CD14-positive monocyte (primary cell): ENCODE data around the gene TGM5. TPM values are rescaled to one million over a fixed set of nuclear protein-coding genes. Genes with fewer than 3 reads are reported as not detected.

ENCODE experiments used
- DNase-seq, 3 donors: peaks; one replicate each; pipeline ENCODE4 v3.0.0-alpha.2; 2011 to 2022
- H2AFZ ChIP-seq: 2 replicates; pipeline ENCODE4 v1.6.0; 2012; ENCODE audit warnings: mild to moderate bottlenecking, low read depth, low read length, inconsistent platforms; ENCODE audit not compliant: insufficient read depth, poor library complexity, severe bottlenecking
- H3K27ac ChIP-seq, 2 donors: 1 replicate in 1 of 2; 2 replicates in 1 of 2; pipeline ENCODE4 v1.5.1; 2012 to 2013; ENCODE audit warnings: low read length in 2 of 2, control low read depth in 1 of 2, inconsistent platforms in 1 of 2, low read depth in 1 of 2, mild to moderate bottlenecking in 1 of 2
- H3K27me3 ChIP-seq, 2 donors: one replicate each; pipeline versions ENCODE4 v1.6.0 to v1.6.1; 2011 to 2013; ENCODE audit warnings: low read length in 2 of 2; ENCODE audit not compliant: control insufficient read depth in 2 of 2, insufficient read depth in 2 of 2
- H3K36me3 ChIP-seq, 2 donors: replicated peaks in 1 of 2; 1 replicate in 1 of 2; 2 replicates in 1 of 2; pipeline versions ENCODE4 v1.5.1 to v1.6.1; 2012 to 2013; ENCODE audit warnings: low read length in 2 of 2, control low read depth in 1 of 2, inconsistent platforms in 1 of 2, mild to moderate bottlenecking in 1 of 2; ENCODE audit not compliant: insufficient read depth in 2 of 2, control insufficient read depth in 1 of 2
- H3K4me1 ChIP-seq, 2 donors: 1 replicate in 1 of 2; 2 replicates in 1 of 2; pipeline versions ENCODE4 v1.5.1 to v1.6.1; 2012 to 2013; ENCODE audit warnings: low read length in 2 of 2, control low read depth in 1 of 2, inconsistent platforms in 1 of 2, mild to moderate bottlenecking in 1 of 2, moderate library complexity in 1 of 2; ENCODE audit not compliant: insufficient read depth in 2 of 2, control insufficient read depth in 1 of 2
- H3K4me2 ChIP-seq: replicated peaks from 2 replicates; pipeline ENCODE3; 2012; ENCODE audit warnings: low read length, moderate library complexity, mild to moderate bottlenecking; ENCODE audit not compliant: poor library complexity, severe bottlenecking; ENCODE audit errors: extremely low read depth
- H3K4me3 ChIP-seq, 3 experiments: fragments of 200-600 bp in 1 of 3; sonication (generic) in 1 of 3; replicated peaks in 1 of 3; 1 replicate in 2 of 3; 2 replicates in 1 of 3; pipeline ENCODE4 v1.5.1; 2011 to 2013; ENCODE audit warnings: low read length in 3 of 3, mild to moderate bottlenecking in 3 of 3, control low read depth in 2 of 3, low read depth in 2 of 3, inconsistent platforms in 1 of 3, moderate library complexity in 1 of 3
- H3K79me2 ChIP-seq: 2 replicates; pipeline ENCODE4 v1.6.0; 2012; ENCODE audit warnings: mild to moderate bottlenecking, control low read depth, inconsistent platforms, low read length, moderate library complexity; ENCODE audit not compliant: insufficient read depth
- H3K9ac ChIP-seq: 2 replicates; pipeline ENCODE4 v1.6.0; 2017; ENCODE audit warnings: low read length, mild to moderate bottlenecking; ENCODE audit not compliant: insufficient read depth, poor library complexity, severe bottlenecking
- H3K9me3 ChIP-seq, 2 donors: replicated peaks in 1 of 2; 1 replicate in 1 of 2; 2 replicates in 1 of 2; pipeline versions ENCODE4 v1.5.1 to v1.6.1; 2012 to 2013; ENCODE audit warnings: low read length in 2 of 2, control low read depth in 1 of 2; ENCODE audit not compliant: control insufficient read depth in 1 of 2, insufficient read depth in 1 of 2
- H4K20me1 ChIP-seq: 2 replicates; pipeline ENCODE4 v1.6.0; 2012; ENCODE audit warnings: mild to moderate bottlenecking, low read length, control low read depth, moderate library complexity; ENCODE audit not compliant: insufficient read depth
- H3K27ac Mint-ChIP-seq, 7 donors: one replicate each; pipeline ENCODE4 v1.8.0; 2020; ENCODE audit warnings: mild to moderate bottlenecking in 7 of 7, mixed read lengths in 7 of 7, moderate library complexity in 6 of 7, inconsistent platforms in 2 of 7
- H3K27me3 Mint-ChIP-seq, 3 donors: one replicate each; pipeline ENCODE4 v1.8.0; 2021 to 2022; ENCODE audit warnings: low read depth in 3 of 3, mild to moderate bottlenecking in 3 of 3, mixed read lengths in 3 of 3, moderate library complexity in 3 of 3, inconsistent platforms in 1 of 3
- H3K36me3 Mint-ChIP-seq, 2 donors: one replicate each; pipeline ENCODE4 v1.8.0; 2020; ENCODE audit warnings: mixed read lengths in 2 of 2, inconsistent platforms in 1 of 2, mild to moderate bottlenecking in 1 of 2
- H3K4me1 Mint-ChIP-seq: one replicate; pipeline ENCODE4 v1.8.0; 2020; ENCODE audit warnings: mild to moderate bottlenecking, mixed read lengths
- H3K4me3 Mint-ChIP-seq, 2 donors: one replicate each; pipeline ENCODE4 v1.8.0; 2020; ENCODE audit warnings: mild to moderate bottlenecking in 2 of 2, mixed read lengths in 2 of 2, moderate library complexity in 1 of 2
- H3K9me3 Mint-ChIP-seq, 7 donors: one replicate each; pipeline ENCODE4 v1.8.0; 2020 to 2022; ENCODE audit warnings: mixed read lengths in 7 of 7, mild to moderate bottlenecking in 6 of 7, moderate library complexity in 6 of 7, inconsistent platforms in 2 of 7
- WGBS: methylation state at CpG from one replicate; pipeline ENCODE4 v1.1.5; 2013; ENCODE audit warnings: missing lambda C conversion rate; ENCODE audit not compliant: insufficient coverage; 5-methylcytosine and 5-hydroxymethylcytosine counted together
- intact Hi-C, 2 donors: fragments of 100-400 bp; cut with micrococcal nuclease; formaldehyde crosslinking; loops; one replicate each; pipeline versions ENCODE4 v1.15.0 to v1.15.1; 2023
- polyA plus RNA-seq, 3 donors: library from polyadenylated mRNA; depleted of rRNA in 1 of 3; unstranded in 2 of 3; stranded (reverse) in 1 of 3; fragments of 300-500 nt in 2 of 3; fragments of >200 nt in 1 of 3; fragmentation: Illumina TruSeq in 2 of 3; gene quantifications; 1 replicate in 2 of 3; 2 replicates in 1 of 3; pipeline ENCODE4 v1.2.3, GENCODE V29; 2012 to 2021
- TF ChIP-seq, protein P1 (sequence below): fragments of 200-600 bp; IDR thresholded peaks from one replicate; pipeline ENCODE4 v1.8.0; 2022; ENCODE audit warnings: antibody characterized with exemption, mild to moderate bottlenecking

TGM5 gene
- polyA plus RNA-seq, 3 donors: not detected

DNA sequence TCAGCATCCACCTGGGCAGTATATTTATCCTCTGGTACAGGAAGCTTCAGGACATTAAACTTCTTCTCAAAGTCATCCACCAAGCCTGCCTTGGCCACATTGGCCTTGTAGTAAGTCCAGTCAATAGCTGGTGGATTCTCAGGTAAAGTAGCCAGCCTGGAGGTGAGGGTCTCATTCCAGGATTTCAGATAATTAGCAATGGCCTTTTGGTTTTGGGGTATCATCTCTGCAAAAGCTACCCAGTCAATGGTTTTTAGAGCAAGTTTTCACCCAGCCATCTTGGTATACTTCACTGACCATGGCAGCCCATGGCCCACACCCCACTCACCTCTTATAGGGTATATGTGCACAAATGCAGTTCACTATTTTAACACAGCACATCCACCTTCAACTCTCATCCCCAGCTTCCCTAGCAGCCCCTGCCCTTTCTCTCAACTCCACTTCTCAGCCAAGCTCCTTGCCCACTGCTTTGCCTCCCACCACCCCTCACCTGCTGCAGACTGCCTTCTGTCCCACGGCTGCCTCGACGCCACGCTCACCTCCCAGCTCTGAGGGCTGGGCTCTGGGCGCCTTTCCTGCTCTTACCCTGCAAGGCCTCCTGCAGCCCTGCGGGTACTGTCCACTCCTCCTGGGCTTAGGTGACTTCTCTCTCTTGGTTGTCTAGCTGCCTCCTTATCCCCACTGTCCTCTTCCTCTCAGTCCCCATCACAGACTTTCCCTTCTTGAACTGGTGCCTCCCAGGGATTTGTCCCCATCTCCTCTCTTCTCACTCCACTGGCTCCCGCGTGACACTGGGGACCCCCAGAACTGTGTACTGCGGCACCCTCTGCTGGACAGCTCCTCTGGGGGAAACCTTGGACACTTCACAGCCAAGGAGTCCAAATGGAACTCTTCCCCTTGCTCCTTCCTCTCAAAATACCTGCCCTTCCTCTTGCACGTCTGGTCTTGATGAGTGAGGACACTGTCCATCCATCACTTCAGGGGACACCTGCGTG lies 1.7 kb upstream of the TGM5 start:
- Mint-ChIP-seq H3K4me1 (peaks cover 6% of the 10 kb centered on the region), H3K36me3 (no peaks in the 10 kb centered on the region), H3K4me3 (no peak overlapping the region), H3K27ac (no peak overlapping the region), H3K9me3 (peaks cover 0 to 7% (median 3%) of the 10 kb centered on the region in 7 donors), H3K27me3 (peaks cover 6 to 16% (median 14%) of the 10 kb centered on the region in 3 donors)
- H3K79me2 ChIP-seq: no peaks in the 10 kb centered on the region
- H3K27ac ChIP-seq: no peak overlapping the region
- no peak overlapping the region for H2AFZ ChIP-seq
- no peak overlapping the region for H3K9ac ChIP-seq
- no peak for DNase-seq
- H3K4me1 ChIP-seq: peaks cover 0 to 4% of the 10 kb centered on the region in 2 donors
- no peaks in the 10 kb centered on the region for H3K9me3 ChIP-seq
- intact Hi-C loops: no loop called here
- TF ChIP-seq, protein P1, sequence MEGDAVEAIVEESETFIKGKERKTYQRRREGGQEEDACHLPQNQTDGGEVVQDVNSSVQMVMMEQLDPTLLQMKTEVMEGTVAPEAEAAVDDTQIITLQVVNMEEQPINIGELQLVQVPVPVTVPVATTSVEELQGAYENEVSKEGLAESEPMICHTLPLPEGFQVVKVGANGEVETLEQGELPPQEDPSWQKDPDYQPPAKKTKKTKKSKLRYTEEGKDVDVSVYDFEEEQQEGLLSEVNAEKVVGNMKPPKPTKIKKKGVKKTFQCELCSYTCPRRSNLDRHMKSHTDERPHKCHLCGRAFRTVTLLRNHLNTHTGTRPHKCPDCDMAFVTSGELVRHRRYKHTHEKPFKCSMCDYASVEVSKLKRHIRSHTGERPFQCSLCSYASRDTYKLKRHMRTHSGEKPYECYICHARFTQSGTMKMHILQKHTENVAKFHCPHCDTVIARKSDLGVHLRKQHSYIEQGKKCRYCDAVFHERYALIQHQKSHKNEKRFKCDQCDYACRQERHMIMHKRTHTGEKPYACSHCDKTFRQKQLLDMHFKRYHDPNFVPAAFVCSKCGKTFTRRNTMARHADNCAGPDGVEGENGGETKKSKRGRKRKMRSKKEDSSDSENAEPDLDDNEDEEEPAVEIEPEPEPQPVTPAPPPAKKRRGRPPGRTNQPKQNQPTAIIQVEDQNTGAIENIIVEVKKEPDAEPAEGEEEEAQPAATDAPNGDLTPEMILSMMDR: no peak
- H3K4me3 ChIP-seq: no peak overlapping the region
- H3K27me3 ChIP-seq: peaks cover 0 to 2% of the 10 kb centered on the region in 2 donors
- WGBS: 52% methylated on average over 11 of the region's 11 CpGs
- H3K36me3 ChIP-seq: no peaks in the 10 kb centered on the region
- no peaks in the 10 kb centered on the region for H4K20me1 ChIP-seq
- H3K4me2 ChIP-seq: no peak overlapping the region

DNA sequence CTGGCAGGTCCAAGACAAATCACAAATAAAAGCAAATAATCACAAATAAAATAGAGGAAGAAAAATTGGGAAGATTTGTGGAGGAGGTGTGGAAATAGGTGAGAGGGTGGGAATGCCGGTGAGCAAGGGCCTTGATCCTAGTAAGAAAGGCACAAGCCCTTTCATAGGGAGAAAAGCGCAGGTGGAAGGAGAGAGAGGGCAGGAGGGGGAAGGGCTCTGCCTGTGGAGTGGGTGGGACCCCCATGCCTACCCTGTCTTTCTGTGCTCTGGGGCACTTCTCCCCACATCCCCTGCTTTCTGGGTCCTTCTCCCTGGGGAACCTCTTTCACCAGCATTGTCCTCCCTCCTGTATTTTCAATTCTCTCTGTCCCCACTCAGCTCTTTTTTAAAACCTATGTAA lies 711 bp upstream of the TGM5 start:
- H3K27ac ChIP-seq: no peak overlapping the region
- H3K27me3 ChIP-seq: peaks cover 0 to 2% of the 10 kb centered on the region in 2 donors
- Mint-ChIP-seq H3K4me1 (peaks cover 6% of the 10 kb centered on the region), H3K27me3 (peaks cover 6 to 16% (median 14%) of the 10 kb centered on the region in 3 donors), H3K27ac (no peak overlapping the region), H3K4me3 (no peak overlapping the region), H3K36me3 (no peaks in the 10 kb centered on the region), H3K9me3 (peaks cover 0 to 7% (median 3%) of the 10 kb centered on the region in 7 donors)
- H3K36me3 ChIP-seq: no peaks in the 10 kb centered on the region
- no peaks in the 10 kb centered on the region for H3K9me3 ChIP-seq
- no peak for DNase-seq
- H3K79me2 ChIP-seq: no peaks in the 10 kb centered on the region
- H3K4me2 ChIP-seq: no peak overlapping the region
- intact Hi-C loops: no loop called here
- no peak overlapping the region for H3K4me3 ChIP-seq
- H3K9ac ChIP-seq: no peak overlapping the region
- peaks cover 0 to 4% of the 10 kb centered on the region in 2 donors for H3K4me1 ChIP-seq
- TF ChIP-seq, protein P1: no peak
- no CpG with 5 or more reads among the region's 2 CpGs for WGBS
- H2AFZ ChIP-seq: no peak overlapping the region
- H4K20me1 ChIP-seq: no peaks in the 10 kb centered on the region
